HG03025 (cell line): Measurements from ENCODE around the gene LINGO1.

Source experiments
- ATAC-seq: cut with Tn5 transposase; IDR thresholded peaks from one replicate; pipeline ENCODE4 v1.9.1; 2021; ENCODE audit warnings: mild to moderate bottlenecking, moderate library complexity; ENCODE audit not compliant: unreplicated experiment, low FRiP score

The LINGO1 gene

GRCh38 chr15:77657634-77658238 is 25.0 kb upstream of the LINGO1 start:
- ATAC-seq, result no peak

- ATAC-seq, result no peak
Measured at GRCh38 chr15:77656294-77656693, 23.6 kb upstream of the LINGO1 start.

DNA sequence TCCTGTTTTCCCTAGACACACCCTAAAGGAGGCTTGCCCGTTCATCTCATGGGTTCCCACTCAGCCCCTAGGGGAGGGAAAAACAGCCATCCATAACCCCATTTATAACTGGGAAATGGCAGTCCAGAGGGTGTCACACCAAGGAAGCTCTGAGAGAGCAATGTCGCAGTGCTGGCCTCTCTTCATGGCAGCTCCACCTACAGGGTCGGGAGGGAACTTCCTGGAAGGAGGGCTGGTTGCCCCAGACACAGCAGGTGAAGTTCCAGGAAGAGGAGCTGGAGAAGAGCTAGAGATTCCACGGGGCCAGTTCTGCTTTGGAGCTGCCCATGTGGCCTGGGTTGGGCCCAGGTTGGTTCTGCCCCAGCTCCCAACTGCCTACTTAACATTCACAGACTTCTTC is 22.3 kb upstream of the LINGO1 start:
- no peak for ATAC-seq

DNA sequence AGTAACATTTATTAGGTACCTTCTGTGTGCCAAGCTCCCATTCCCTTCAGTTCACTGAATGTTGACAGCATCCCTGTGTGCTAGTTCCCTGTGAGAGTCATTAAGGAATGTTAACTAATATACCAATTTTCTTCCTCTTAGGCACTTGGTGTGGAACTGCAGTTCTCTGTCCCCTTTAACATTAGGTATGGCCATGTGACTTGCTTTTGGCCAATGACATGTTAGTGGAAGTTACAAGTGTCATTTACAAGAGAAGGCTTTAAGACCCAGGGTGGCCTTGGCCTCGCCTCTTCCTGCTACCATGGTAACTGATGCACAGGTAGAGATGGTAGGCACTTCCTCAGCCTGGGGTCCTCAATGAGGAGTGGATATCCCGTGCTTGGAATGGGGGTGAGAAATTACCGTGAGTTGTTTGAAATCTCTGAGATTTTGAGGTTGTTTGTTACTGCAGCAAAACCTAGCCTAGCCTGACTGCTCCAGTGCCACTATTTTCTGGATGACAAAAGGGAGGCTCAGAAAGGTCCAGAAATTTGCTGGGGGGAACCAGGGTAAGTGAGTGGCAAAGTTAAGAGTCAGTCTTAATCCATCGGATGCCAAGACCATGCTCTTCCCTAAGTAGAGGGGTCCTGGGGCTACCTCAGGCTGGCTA is 21.2 kb upstream of the LINGO1 start:
- ATAC-seq, result no peak

DNA sequence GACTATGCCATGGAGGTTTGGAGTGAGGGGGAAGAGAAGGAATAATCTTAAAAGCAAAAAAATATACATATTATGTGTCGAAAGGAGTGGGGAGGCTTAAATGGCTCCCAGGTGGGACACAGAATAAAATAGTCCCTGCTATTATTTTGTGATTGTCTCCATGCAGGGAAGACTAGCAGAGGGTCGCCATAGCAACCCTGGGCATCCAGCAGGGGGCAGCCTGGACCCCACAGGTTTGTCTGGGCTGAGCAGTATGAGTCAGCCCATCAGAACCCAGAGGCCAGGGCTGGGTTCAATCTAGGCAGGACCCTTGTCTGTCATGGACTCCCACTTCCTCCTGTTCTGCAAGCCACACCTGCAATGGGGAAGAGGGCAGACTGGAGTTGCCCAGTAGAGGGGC is 17.6 kb upstream of the LINGO1 start:
- ATAC-seq, result no peak

DNA sequence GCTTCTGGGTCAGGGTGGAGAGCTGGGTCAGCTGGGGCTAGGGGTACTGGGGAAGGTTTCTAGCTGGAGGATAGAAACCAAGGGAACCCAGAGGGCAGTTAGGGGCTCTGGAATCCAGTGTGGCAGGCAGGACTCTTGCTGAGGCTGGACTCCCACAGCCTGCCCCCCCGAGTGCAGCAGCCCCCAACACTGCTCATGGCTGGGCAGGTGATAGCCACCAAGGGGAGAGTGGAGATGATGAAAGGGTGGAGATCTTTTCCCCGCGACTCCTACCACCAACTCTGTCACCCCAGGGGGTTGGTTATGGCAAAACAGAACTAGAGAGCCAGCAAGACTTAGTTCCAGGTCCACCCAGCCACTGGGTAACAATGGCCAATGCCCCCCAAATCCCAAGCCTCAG is 16.9 kb upstream of the LINGO1 start:
- no peak for ATAC-seq

DNA sequence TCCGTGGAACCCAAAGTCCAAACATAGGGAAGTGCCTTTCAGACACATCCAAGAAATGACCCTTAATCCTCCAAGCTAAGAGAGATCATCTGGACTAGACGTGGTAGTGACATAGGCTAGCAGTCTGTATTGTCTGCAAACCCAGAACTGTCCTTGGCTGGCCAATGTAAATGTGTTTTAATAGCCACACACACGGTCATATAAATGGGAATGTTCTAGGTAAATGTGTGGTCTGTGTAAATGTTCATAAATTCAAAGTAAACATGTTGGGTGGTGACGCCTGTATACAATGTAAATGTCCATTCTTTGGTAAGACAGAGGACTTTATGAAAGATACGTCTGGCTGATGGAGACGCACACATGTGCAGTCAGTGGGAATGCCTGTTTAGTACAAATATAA is 16.3 kb upstream of the LINGO1 start:
- no peak for ATAC-seq

DNA sequence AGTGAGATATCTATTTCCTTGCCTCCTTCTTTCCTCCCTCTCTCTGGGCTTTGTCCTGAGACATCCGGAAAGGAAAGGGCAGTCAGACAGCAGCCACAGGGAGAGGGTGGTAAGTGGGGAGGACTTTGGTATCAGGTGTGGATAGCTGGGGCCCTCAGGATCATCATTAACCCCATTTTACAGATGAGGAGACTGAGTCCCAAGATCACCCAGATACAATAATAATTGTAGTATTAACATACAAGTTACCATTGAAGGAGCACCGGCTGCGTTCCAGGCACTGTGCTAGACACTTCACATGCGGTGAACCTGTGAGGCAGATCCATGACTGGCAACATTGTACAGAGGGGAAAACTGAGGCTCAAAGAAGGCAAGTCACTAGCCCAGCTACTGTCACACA is 15.2 kb upstream of the LINGO1 start:
- ATAC-seq, result no peak

DNA sequence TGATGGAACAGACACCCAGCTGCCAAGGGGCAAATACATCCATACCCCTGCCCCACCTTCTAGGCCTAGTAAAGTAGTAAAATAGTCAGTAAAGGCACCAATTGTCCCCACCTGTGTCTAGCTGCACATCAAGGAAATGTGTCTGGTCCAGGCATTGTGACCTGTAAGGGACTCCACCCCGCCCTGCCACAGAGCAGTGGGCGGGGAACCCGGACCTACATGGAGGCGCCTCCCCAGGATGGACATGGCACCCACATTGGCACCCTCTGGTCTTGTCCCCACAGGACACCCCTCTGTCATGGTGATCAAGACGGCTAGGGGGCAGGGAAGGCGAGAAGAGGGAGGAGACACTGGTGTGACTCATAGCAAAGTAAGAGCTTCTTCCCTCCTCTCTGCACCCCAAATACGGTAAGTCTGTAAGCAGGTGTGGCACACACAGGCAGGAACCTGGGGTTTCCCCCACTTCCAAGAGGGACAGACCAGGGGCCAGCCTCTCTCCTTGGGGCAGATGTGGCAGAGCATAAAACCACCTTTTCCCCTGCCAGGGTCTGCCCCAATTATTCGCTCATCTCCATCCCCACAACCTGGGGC is 13.5 kb upstream of the LINGO1 start:
- ATAC-seq, result no peak

DNA sequence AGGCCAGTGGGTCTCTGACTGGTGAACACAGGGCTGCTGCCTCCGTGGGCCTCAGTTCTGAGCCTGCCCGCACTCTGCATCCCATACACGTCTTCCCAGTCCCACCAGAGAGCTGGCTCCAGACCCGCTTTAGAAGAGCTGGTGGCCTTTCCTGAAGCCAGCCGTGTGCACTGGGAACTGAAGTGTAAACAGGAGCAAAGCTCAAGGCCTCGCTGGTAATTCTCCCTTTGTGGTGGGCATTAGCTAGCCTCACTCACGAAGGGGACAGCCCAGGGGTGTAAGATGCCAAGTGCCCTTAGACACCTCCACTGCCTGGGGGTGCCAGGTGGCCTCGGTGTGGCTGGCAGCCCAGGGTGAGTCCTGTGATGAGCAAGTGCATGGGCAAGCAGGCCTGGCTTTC is 12.9 kb upstream of the LINGO1 start:
- no peak for ATAC-seq

DNA sequence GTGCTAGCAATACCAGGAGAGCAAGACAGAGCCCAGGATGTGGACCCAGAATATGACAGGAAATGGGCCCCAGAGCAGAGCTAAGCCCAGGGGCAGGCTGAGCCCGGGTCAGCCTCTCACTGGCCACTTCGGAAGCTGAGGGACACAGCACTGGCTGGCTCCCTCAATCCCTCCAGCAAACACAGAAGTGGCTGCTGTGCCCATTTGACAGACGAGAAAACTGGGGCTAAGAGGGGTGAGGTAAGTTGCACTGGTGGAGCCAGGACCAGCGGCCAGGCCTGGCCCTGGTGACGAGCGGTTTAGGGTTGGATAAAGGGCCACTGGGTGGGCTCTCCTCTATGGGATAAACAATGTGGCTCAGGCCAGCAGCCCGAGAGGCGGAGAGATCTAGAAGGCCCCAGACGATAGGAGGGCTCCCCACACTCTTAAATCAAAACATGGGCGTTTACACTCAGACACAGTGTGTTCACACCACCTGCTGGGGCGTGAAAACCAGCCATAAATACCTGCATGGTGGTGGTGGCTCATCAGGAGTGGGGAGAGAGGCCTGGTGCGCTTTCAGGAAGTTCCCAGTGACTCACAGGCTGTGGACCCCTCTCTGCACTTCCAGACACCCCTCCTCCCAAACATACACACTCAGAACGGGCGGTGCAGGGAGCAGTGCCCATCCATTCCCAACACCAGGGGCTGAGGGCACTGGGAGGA is 12.0 kb upstream of the LINGO1 start:
- ATAC-seq, result no peak

DNA sequence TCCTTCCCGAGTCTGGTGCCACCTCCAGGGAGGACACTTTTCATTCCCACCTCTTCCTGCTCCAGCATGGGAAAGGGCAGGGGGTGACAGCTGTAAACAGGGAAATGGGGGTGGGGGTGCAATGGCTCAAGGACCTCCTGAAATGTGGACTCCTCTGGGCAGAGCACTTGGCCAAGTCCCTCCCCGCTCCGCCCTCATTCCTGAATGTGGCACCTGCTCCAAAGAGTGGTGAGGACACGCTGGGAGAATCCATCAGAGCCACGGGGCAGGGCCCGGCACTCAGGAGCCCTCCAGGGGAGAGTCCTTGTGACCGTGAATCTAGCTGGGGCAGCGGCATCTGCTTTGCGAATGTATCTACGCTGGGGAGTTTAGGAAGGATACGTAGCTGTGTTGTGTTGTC is 11.1 kb upstream of the LINGO1 start:
- ATAC-seq, result no peak

DNA sequence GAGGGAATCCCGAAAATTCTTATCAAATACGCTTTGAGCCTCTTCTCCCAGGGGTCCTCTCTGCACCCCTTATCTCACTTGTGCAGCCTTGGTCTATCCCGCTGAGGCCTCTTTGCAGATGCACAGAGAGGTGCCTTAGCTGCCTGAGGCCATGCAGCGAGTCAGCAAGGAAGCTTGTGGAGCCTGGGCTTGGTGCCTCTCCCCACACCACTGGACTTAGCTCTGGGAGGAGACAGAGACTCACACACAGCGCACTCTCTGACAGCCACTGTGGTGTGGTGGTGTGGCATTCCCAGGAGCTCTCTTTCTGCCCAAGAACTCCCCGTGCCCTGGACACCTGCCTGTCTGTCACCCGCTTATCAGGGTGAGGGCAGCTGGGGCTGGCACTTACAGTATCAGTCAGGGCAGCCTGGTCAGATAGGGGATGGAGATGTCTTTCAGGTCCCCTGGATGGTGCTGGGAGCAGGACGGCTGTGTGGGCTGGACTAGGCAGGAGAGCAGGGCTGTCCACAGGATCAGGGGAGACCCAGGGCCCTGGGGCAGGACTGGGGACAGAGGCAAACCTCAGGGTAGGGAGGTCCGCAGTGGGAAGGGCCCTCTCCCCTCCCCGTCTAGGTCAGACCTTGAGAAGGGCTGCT is 10.2 kb upstream of the LINGO1 start:
- ATAC-seq, result no peak

GRCh38 chr15:77641999-77642398 is 9.3 kb upstream of the LINGO1 start:
- ATAC-seq, result no peak

DNA sequence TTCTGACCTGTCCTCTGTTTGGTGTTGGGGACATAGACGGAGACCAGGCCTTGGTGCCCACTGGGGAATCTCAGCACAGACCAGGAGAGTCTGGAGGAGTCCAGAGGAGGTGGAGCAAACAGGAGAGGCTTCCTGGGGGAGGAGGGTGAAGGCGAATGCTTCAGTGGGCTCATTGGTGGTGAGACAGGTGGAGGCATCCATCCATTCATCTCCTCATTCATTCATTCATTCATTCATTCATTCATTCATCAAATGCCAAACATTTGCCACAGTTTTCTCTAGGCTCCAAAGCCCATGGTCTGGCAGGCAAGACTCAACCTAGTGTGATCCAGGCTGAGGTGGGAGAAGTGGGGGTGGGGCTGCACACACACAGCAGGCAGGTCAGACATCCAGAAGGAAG is 7.9 kb upstream of the LINGO1 start:
- no peak for ATAC-seq

- no peak for ATAC-seq
Measured at GRCh38 chr15:77639431-77639830, 6.7 kb upstream of the LINGO1 start.

GRCh38 chr15:77637851-77638692 is 5.4 kb upstream of the LINGO1 start:
- ATAC-seq, result no peak

DNA sequence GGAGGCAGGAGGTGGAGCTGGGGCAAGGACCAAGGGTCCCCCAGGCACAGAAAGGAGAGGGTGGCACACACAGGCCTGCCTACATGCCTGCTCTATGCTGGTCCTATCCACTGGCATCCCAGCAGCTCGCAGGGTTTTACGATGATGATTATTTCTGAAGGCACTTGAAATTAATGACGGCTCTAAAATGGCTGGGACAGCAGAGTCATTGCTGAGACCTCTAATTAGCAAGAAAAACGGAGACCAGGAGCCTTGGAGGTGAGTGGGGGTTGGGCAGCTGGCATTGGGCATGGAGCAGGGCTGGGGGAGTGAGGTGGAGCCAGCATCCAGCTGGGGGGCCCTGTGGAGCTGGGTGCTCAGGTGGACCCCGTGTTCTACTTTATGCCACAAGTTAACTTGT is 3.5 kb upstream of the LINGO1 start:
- no peak for ATAC-seq

GRCh38 chr15:77634266-77634962 is 1.7 kb upstream of the LINGO1 start:
- ATAC-seq, result no peak

GRCh38 chr15:77633913-77634265 is 1.2 kb upstream of the LINGO1 start:
- ATAC-seq, result no peak
